ENCODE data around the gene PHRF1.

GRCh38 chr11:529728-530411 is 46.4 kb upstream of the PHRF1 start:
- TF ChIP-seq CTCF (IDR thresholded peaks at IDR 0.05) (no peak), POLR2A (IDR thresholded peaks at IDR 0.05) (no peak)
